HEK293 (cell line): ENCODE results near the gene CSNK1G3.

Source experiments
- BCL11A ChIP-seq: fragments of 450-650 bp; formaldehyde crosslinking; IDR thresholded peaks from 2 replicates; pipeline ENCODE4 v1.5.1; 2016; ENCODE audit warnings: low read depth, missing biosample characterization, missing genetic modification characterization
- EGR2 ChIP-seq: fragments of 450-650 bp; formaldehyde crosslinking; IDR thresholded peaks from 2 replicates; pipeline ENCODE4 v1.5.1; 2016; ENCODE audit warnings: low read depth, missing biosample characterization, missing genetic modification characterization
- MYNN ChIP-seq: fragments of 450-650 bp; formaldehyde crosslinking; IDR thresholded peaks from 2 replicates; pipeline ENCODE4 v1.5.1; 2016; ENCODE audit warnings: missing biosample characterization, missing genetic modification characterization, borderline replicate concordance
- OSR2 ChIP-seq: fragments of 450-650 bp; formaldehyde crosslinking; IDR thresholded peaks from 2 replicates; pipeline ENCODE4 v1.5.1; 2016; ENCODE audit warnings: missing biosample characterization, missing genetic modification characterization
- PRDM1 ChIP-seq: fragments of 450-650 bp; formaldehyde crosslinking; IDR thresholded peaks from 2 replicates; pipeline ENCODE4; 2016; ENCODE audit warnings: missing biosample characterization, missing genetic modification characterization
- REPIN1 ChIP-seq: fragments of 450-650 bp; formaldehyde crosslinking; IDR thresholded peaks from 2 replicates; pipeline ENCODE4 v1.5.1; 2017; ENCODE audit warnings: missing biosample characterization, missing genetic modification characterization, low read depth
- TRIM28 ChIP-seq: IDR thresholded peaks from 2 replicates; pipeline ENCODE4 v1.6.1; 2011; ENCODE audit warnings: low read length, control low read depth, borderline replicate concordance
- YY2 ChIP-seq: fragments of 450-650 bp; formaldehyde crosslinking; IDR thresholded peaks from 2 replicates; pipeline ENCODE4 v1.5.1; 2016; ENCODE audit warnings: missing biosample characterization, missing genetic modification characterization
- ZBTB21 ChIP-seq: fragments of 450-650 bp; formaldehyde crosslinking; IDR thresholded peaks from 2 replicates; pipeline ENCODE4 v1.5.1; 2017; ENCODE audit warnings: missing biosample characterization, missing genetic modification characterization
- ZBTB7A ChIP-seq: fragments of 450-650 bp; formaldehyde crosslinking; IDR thresholded peaks from 2 replicates; pipeline ENCODE4 v1.5.1; 2016; ENCODE audit warnings: low read depth, missing biosample characterization, missing genetic modification characterization
- ZBTB8A ChIP-seq: fragments of 450-650 bp; formaldehyde crosslinking; IDR thresholded peaks from 2 replicates; pipeline ENCODE4 v1.5.1; 2016; ENCODE audit warnings: missing biosample characterization, missing genetic modification characterization
- ZNF10 ChIP-seq: fragments of 450-650 bp; formaldehyde crosslinking; IDR thresholded peaks from 2 replicates; pipeline ENCODE4 v1.5.1; 2017; ENCODE audit warnings: missing biosample characterization, missing genetic modification characterization
- ZNF121 ChIP-seq: fragments of 450-650 bp; formaldehyde crosslinking; IDR thresholded peaks from 2 replicates; pipeline ENCODE4 v1.5.1; 2016; ENCODE audit warnings: missing biosample characterization, missing genetic modification characterization
- ZNF133 ChIP-seq: fragments of 450-650 bp; formaldehyde crosslinking; IDR thresholded peaks from 2 replicates; pipeline ENCODE4 v1.5.1; 2016; ENCODE audit warnings: missing biosample characterization, missing genetic modification characterization
- ZNF140 ChIP-seq: fragments of 450-650 bp; formaldehyde crosslinking; IDR thresholded peaks from 2 replicates; pipeline ENCODE4 v1.5.1; 2016; ENCODE audit warnings: missing biosample characterization, missing genetic modification characterization
- ZNF175 ChIP-seq: fragments of 450-650 bp; formaldehyde crosslinking; IDR thresholded peaks from 2 replicates; pipeline ENCODE4 v1.5.1; 2016; ENCODE audit warnings: missing biosample characterization, missing genetic modification characterization
- ZNF19 ChIP-seq: fragments of 450-650 bp; formaldehyde crosslinking; IDR thresholded peaks from 2 replicates; pipeline ENCODE4; 2016; ENCODE audit warnings: missing biosample characterization, missing genetic modification characterization, low read depth
- ZNF202 ChIP-seq: fragments of 450-650 bp; formaldehyde crosslinking; IDR thresholded peaks from 2 replicates; pipeline ENCODE4 v1.5.1; 2016; ENCODE audit warnings: missing biosample characterization, missing genetic modification characterization, borderline replicate concordance
- ZNF221 ChIP-seq: fragments of 450-650 bp; formaldehyde crosslinking; IDR thresholded peaks from 2 replicates; pipeline ENCODE4 v1.5.1; 2017; ENCODE audit warnings: missing biosample characterization, missing genetic modification characterization, borderline replicate concordance
- ZNF24 ChIP-seq: fragments of 450-650 bp; formaldehyde crosslinking; IDR thresholded peaks from 2 replicates; pipeline ENCODE4 v1.5.1; 2016; ENCODE audit warnings: missing biosample characterization, missing genetic modification characterization
- ZNF274 ChIP-seq, 2 experiments: fragments of 200-500 bp in 1 of 2; fragments of 450-650 bp in 1 of 2; sonication (Bioruptor generic) in 1 of 2; formaldehyde crosslinking in 1 of 2; IDR thresholded peaks; 2 replicates each; pipeline versions ENCODE4 v1.5.1 to v1.6.1; 2014 to 2016; ENCODE audit warnings: borderline replicate concordance in 1 of 2, inconsistent platforms in 1 of 2, low read length in 1 of 2, missing biosample characterization in 1 of 2, missing genetic modification characterization in 1 of 2
- ZNF350 ChIP-seq: fragments of 450-650 bp; formaldehyde crosslinking; IDR thresholded peaks from 2 replicates; pipeline ENCODE4 v1.5.0; 2017; ENCODE audit warnings: missing biosample characterization, mild to moderate bottlenecking, missing genetic modification characterization
- ZNF354C ChIP-seq: fragments of 450-650 bp; formaldehyde crosslinking; IDR thresholded peaks from 2 replicates; pipeline ENCODE4 v1.5.1; 2016; ENCODE audit warnings: missing biosample characterization, missing genetic modification characterization, low read depth, borderline replicate concordance
- ZNF366 ChIP-seq: fragments of 450-650 bp; formaldehyde crosslinking; conservative IDR thresholded peaks from 2 replicates; pipeline ENCODE4 v1.5.1; 2016; ENCODE audit warnings: missing biosample characterization, missing genetic modification characterization
- ZNF404 ChIP-seq: fragments of 450-650 bp; formaldehyde crosslinking; IDR thresholded peaks from 2 replicates; pipeline ENCODE4 v1.5.1; 2017; ENCODE audit warnings: missing biosample characterization, missing genetic modification characterization
- ZNF423 ChIP-seq: fragments of 450-650 bp; formaldehyde crosslinking; IDR thresholded peaks from 2 replicates; pipeline ENCODE4 v1.5.1; 2016; ENCODE audit warnings: missing biosample characterization, missing genetic modification characterization
- ZNF48 ChIP-seq: fragments of 450-650 bp; formaldehyde crosslinking; IDR thresholded peaks from 2 replicates; pipeline ENCODE4 v1.5.1; 2016; ENCODE audit warnings: missing biosample characterization, missing genetic modification characterization
- ZNF514 ChIP-seq: fragments of 450-650 bp; formaldehyde crosslinking; IDR thresholded peaks from 2 replicates; pipeline ENCODE4 v1.5.1; 2016; ENCODE audit warnings: missing biosample characterization, missing genetic modification characterization
- ZNF549 ChIP-seq: fragments of 450-650 bp; IDR thresholded peaks from 2 replicates; pipeline ENCODE4 v1.5.1; 2018; ENCODE audit warnings: missing biosample characterization, missing genetic modification characterization, mild to moderate bottlenecking, inconsistent platforms, moderate library complexity
- ZNF660 ChIP-seq: fragments of 450-650 bp; IDR thresholded peaks from 2 replicates; pipeline ENCODE4 v1.5.1; 2018; ENCODE audit warnings: missing biosample characterization, mild to moderate bottlenecking, missing genetic modification characterization
- ZNF707 ChIP-seq: fragments of 450-650 bp; formaldehyde crosslinking; IDR thresholded peaks from 2 replicates; pipeline ENCODE4 v1.5.1; 2016; ENCODE audit warnings: missing biosample characterization, missing genetic modification characterization
- ZNF792 ChIP-seq: fragments of 450-650 bp; formaldehyde crosslinking; IDR thresholded peaks from 2 replicates; pipeline ENCODE4 v1.5.1; 2016; ENCODE audit warnings: missing biosample characterization, missing genetic modification characterization
- ZNF830 ChIP-seq: fragments of 450-650 bp; IDR thresholded peaks from 2 replicates; pipeline ENCODE4 v1.5.0; 2018; ENCODE audit warnings: missing biosample characterization, missing genetic modification characterization, low read depth, mild to moderate bottlenecking, moderate library complexity
- ZSCAN16 ChIP-seq: fragments of 450-650 bp; formaldehyde crosslinking; IDR thresholded peaks from 2 replicates; pipeline ENCODE4 v1.5.1; 2016; ENCODE audit warnings: missing biosample characterization, missing genetic modification characterization
- TF ChIP-seq, protein P1 (sequence below): fragments of 450-650 bp; formaldehyde crosslinking; IDR thresholded peaks from 2 replicates; pipeline ENCODE4 v1.5.1; 2017; ENCODE audit warnings: missing biosample characterization, missing genetic modification characterization
- TF ChIP-seq, protein P2 (sequence below): fragments of 450-650 bp; formaldehyde crosslinking; IDR thresholded peaks from 2 replicates; pipeline ENCODE4 v1.5.1; 2016; ENCODE audit warnings: missing biosample characterization, missing genetic modification characterization
- TF ChIP-seq, protein P3 (sequence below): fragments of 450-650 bp; formaldehyde crosslinking; IDR thresholded peaks from 2 replicates; pipeline ENCODE4 v1.5.1; 2016; ENCODE audit warnings: missing biosample characterization, missing genetic modification characterization
- TF ChIP-seq, protein P4 (sequence below): fragments of 450-650 bp; formaldehyde crosslinking; IDR thresholded peaks from 2 replicates; pipeline ENCODE4 v1.5.1; 2017; ENCODE audit warnings: missing biosample characterization, missing genetic modification characterization

Gene CSNK1G3

DNA sequence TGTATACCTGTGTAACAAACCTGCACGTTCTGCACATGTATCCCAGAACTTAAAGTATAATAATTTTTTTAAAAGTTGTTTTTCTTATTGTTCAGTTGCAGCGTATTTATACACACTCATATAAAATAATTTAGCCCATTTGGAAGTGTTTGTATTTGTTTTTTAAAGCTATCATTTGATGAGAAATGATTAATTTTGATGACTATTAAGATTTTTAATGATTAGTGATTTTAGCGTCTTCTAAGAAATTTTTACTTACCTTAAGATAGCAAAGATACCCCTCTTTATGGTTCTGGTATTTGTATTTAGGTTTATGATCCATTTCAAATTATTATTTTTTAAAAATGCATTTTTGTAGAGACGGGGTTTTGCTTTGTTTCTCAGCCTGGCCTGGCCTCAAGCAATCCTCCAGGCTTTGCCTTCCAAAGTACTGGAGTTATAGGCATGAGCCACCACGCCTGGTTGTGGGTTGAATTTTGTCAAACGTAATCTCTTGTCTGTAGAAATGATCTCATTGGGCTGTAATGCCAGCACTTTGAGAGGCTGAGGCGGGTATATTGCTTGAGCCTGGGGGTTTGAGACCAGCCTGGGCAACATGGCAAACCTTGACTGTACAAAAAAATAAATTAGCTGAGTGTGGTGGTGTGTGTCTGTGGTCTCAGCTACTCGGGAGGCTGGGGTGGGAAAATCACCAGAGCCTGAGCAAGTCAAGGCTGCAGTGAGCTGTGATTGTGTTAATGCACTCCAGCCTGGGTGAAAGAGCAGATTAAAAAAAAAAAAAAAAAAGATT, 26.9 kb downstream of the CSNK1G3 start (continued):
- TF ChIP-seq EGR2 (tag by site-specific recombination) (0 out of 2 replicates have a peak, but pooled peaks have one; percentile 11), ZNF133 (tag by site-specific recombination) (no peak), ZNF423 (tag by site-specific recombination) (no peak), ZNF514 (no peak), ZNF707 (tag by site-specific recombination) (no peak), REPIN1 (tag by site-specific recombination) (no peak), BCL11A (no peak), ZNF830 (tag by site-specific recombination) (no peak), ZNF350 (tag by site-specific recombination) (no peak), ZNF354C (no peak), ZBTB8A (tag by site-specific recombination) (peak; percentile 75), ZNF202 (tag by site-specific recombination) (no peak), ZNF19 (no peak), YY2 (tag by site-specific recombination) (no peak), ZNF366 (tag by site-specific recombination) (no peak), ZNF549 (tag by site-specific recombination) (no peak), ZBTB21 (tag by site-specific recombination) (peak; percentile 61; the same call in 1 of the 2 replicates), ZNF660 (peak; percentile 64), ZNF121 (tag by site-specific recombination) (no peak), ZNF175 (tag by site-specific recombination) (no peak), ZBTB7A (tag by site-specific recombination) (no peak), ZNF48 (tag by site-specific recombination) (no peak), MYNN (no peak), ZNF140 (tag by site-specific recombination) (no peak), ZNF10 (tag by site-specific recombination) (no peak), TRIM28 (peak; percentile 39; the same call in 1 of the 2 replicates), ZNF792 (tag by site-specific recombination) (no peak), ZNF274 (IDR thresholded peaks at IDR 0.05; ENCODE audit: low read length) (no peak), ZNF274 (tag by site-specific recombination; IDR thresholded peaks at IDR 0.05; ENCODE audit: borderline replicate concordance) (no peak), ZNF404 (tag by site-specific recombination) (no peak), ZNF24 (tag by site-specific recombination) (no peak), ZNF221 (tag by site-specific recombination) (no peak), OSR2 (tag by site-specific recombination) (no peak), PRDM1 (tag by site-specific recombination) (no peak), ZSCAN16 (tag by site-specific recombination) (no peak)
- TF ChIP-seq, protein P1, sequence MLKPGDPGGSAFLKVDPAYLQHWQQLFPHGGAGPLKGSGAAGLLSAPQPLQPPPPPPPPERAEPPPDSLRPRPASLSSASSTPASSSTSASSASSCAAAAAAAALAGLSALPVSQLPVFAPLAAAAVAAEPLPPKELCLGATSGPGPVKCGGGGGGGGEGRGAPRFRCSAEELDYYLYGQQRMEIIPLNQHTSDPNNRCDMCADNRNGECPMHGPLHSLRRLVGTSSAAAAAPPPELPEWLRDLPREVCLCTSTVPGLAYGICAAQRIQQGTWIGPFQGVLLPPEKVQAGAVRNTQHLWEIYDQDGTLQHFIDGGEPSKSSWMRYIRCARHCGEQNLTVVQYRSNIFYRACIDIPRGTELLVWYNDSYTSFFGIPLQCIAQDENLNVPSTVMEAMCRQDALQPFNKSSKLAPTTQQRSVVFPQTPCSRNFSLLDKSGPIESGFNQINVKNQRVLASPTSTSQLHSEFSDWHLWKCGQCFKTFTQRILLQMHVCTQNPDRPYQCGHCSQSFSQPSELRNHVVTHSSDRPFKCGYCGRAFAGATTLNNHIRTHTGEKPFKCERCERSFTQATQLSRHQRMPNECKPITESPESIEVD (tag by site-specific recombination): no peak
- TF ChIP-seq, protein P2, sequence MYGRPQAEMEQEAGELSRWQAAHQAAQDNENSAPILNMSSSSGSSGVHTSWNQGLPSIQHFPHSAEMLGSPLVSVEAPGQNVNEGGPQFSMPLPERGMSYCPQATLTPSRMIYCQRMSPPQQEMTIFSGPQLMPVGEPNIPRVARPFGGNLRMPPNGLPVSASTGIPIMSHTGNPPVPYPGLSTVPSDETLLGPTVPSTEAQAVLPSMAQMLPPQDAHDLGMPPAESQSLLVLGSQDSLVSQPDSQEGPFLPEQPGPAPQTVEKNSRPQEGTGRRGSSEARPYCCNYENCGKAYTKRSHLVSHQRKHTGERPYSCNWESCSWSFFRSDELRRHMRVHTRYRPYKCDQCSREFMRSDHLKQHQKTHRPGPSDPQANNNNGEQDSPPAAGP (tag by site-specific recombination): no peak
- TF ChIP-seq, protein P3, sequence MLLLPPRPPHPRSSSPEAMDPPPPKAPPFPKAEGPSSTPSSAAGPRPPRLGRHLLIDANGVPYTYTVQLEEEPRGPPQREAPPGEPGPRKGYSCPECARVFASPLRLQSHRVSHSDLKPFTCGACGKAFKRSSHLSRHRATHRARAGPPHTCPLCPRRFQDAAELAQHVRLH (tag by site-specific recombination): no peak
- TF ChIP-seq, protein P4, sequence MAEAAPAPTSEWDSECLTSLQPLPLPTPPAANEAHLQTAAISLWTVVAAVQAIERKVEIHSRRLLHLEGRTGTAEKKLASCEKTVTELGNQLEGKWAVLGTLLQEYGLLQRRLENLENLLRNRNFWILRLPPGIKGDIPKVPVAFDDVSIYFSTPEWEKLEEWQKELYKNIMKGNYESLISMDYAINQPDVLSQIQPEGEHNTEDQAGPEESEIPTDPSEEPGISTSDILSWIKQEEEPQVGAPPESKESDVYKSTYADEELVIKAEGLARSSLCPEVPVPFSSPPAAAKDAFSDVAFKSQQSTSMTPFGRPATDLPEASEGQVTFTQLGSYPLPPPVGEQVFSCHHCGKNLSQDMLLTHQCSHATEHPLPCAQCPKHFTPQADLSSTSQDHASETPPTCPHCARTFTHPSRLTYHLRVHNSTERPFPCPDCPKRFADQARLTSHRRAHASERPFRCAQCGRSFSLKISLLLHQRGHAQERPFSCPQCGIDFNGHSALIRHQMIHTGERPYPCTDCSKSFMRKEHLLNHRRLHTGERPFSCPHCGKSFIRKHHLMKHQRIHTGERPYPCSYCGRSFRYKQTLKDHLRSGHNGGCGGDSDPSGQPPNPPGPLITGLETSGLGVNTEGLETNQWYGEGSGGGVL: no peak
